Upper lobe of right lung (tissue), 1 donor: Measurements from ENCODE around the gene RBX1. TPM values are rescaled to one million over a fixed set of nuclear protein-coding genes. Genes with fewer than 3 reads are reported as not detected.

Experiments used
- ATAC-seq: fragments of 200-7000 bp; cut with Tn5 transposase; one replicate; pipeline ENCODE4 v1.9.1; 2020; ENCODE audit warnings: mild to moderate bottlenecking, moderate library complexity
- DNase-seq: peaks from one replicate; pipeline ENCODE4 v3.0.0-alpha.2; 2020
- H3K27ac ChIP-seq: fragments of 200-600 bp; one replicate; pipeline ENCODE4 v1.8.0; 2022
- H3K27me3 ChIP-seq: fragments of 200-600 bp; one replicate; pipeline ENCODE4 v1.8.0; 2022; ENCODE audit warnings: mild to moderate bottlenecking
- H3K36me3 ChIP-seq: fragments of 200-600 bp; one replicate; pipeline ENCODE4 v1.8.0; 2022
- H3K4me1 ChIP-seq: fragments of 200-600 bp; one replicate; pipeline ENCODE4 v1.8.0; 2022
- H3K4me3 ChIP-seq: fragments of 200-600 bp; one replicate; pipeline ENCODE4 v1.8.0; 2022; ENCODE audit warnings: mild to moderate bottlenecking
- H3K9me3 ChIP-seq: fragments of 200-600 bp; one replicate; pipeline ENCODE4 v1.8.0; 2022
- CTCF ChIP-seq: fragments of 200-600 bp; IDR thresholded peaks from one replicate; pipeline ENCODE4 v1.8.0; 2022; ENCODE audit warnings: antibody characterized with exemption
- intact Hi-C: fragments of 100-400 bp; cut with DNase I; formaldehyde crosslinking; loops from one replicate; pipeline ENCODE4 v1.11.0; 2022
- total RNA-seq: library from RNA; stranded (reverse); fragmentation: NEBNext Ultra II Directional; extraction: Animal tissue kit (Norgen Biotek cat#: 25700); gene quantifications from one replicate; pipeline ENCODE4 v1.2.1, GENCODE V29; 2021
- donor health status: DM: no; HTN: yes; CAD: no; lungs with severe emphysema.

The RBX1 gene
- total RNA-seq, 1 donor from 2014 or later: 45.6 TPM

- Histone ChIP-seq H3K27ac (no peak overlapping the region), H3K4me1 (no peaks in the 10 kb centered on the region), H3K36me3 (no peaks in the 10 kb centered on the region), H3K27me3 (no peaks in the 10 kb centered on the region), H3K4me3 (no peak overlapping the region), H3K9me3 (no peaks in the 10 kb centered on the region)
- intact Hi-C loops: no loop called here
- DNase-seq: peak; percentile 68
- no peak for TF ChIP-seq CTCF
- ATAC-seq: peak; percentile 93
These were observed 58.2 kb downstream of the RBX1 start for GRCh38 chr22:41009222-41009948.

GRCh38 chr22:41015003-41015402 is 63.8 kb downstream of the RBX1 start:
- no peaks in the 10 kb centered on the region for H3K36me3 ChIP-seq
- TF ChIP-seq CTCF: no peak
- no peaks in the 10 kb centered on the region for H3K4me1 ChIP-seq
- H3K4me3 ChIP-seq: no peak overlapping the region
- no peaks in the 10 kb centered on the region for H3K9me3 ChIP-seq
- ATAC-seq (peak; percentile 60), DNase-seq (no peak)
- no peaks in the 10 kb centered on the region for H3K27me3 ChIP-seq
- no peak overlapping the region for H3K27ac ChIP-seq
- intact Hi-C loops: no loop called here

- peak overlapping the region; percentile 100 for H3K27ac ChIP-seq
- ATAC-seq: peak; percentile 3
- no peaks in the 10 kb centered on the region for H3K36me3 ChIP-seq
- peak overlapping the region; percentile 78 for H3K4me3 ChIP-seq
- no peaks in the 10 kb centered on the region for H3K27me3 ChIP-seq
- no peaks in the 10 kb centered on the region for H3K9me3 ChIP-seq
- peak; percentile 74 for DNase-seq
- TF ChIP-seq CTCF: no peak
- intact Hi-C loops: no loop called here
- peaks cover 11% of the 10 kb centered on the region for H3K4me1 ChIP-seq
These were observed 70.0 kb downstream of the RBX1 start for GRCh38 chr22:41021061-41021612.

- DNase-seq (peak; percentile 93), ATAC-seq (peak; percentile 85)
- H3K9me3 ChIP-seq: no peaks in the 10 kb centered on the region
- H3K27ac ChIP-seq: peak overlapping the region; percentile 100
- H3K4me3 ChIP-seq: peak overlapping the region; percentile 78
- intact Hi-C loops: no loop called here
- peaks cover 11% of the 10 kb centered on the region for H3K4me1 ChIP-seq
- H3K27me3 ChIP-seq: no peaks in the 10 kb centered on the region
- TF ChIP-seq CTCF: peak; percentile 10
- H3K36me3 ChIP-seq: no peaks in the 10 kb centered on the region
These were observed 70.7 kb downstream of the RBX1 start for GRCh38 chr22:41021613-41022454.

- Histone ChIP-seq H3K27ac (peak overlapping the region; percentile 100), H3K4me3 (peak overlapping the region; percentile 78), H3K27me3 (no peaks in the 10 kb centered on the region), H3K9me3 (no peaks in the 10 kb centered on the region), H3K36me3 (no peaks in the 10 kb centered on the region), H3K4me1 (peaks cover 11% of the 10 kb centered on the region)
- intact Hi-C loops: no loop called here
- DNase-seq (peak; percentile 98), ATAC-seq (peak; percentile 93)
- no peak for TF ChIP-seq CTCF
These were observed 71.5 kb downstream of the RBX1 start for GRCh38 chr22:41022470-41023298.
